ENCODE results near the gene ZNF263. TPM values are rescaled to one million over a fixed set of nuclear protein-coding genes. Genes with fewer than 3 reads are reported as not detected.

ZNF263 gene
- total RNA-seq, 1 experiment from 2014 or later: 37.4 TPM

DNA sequence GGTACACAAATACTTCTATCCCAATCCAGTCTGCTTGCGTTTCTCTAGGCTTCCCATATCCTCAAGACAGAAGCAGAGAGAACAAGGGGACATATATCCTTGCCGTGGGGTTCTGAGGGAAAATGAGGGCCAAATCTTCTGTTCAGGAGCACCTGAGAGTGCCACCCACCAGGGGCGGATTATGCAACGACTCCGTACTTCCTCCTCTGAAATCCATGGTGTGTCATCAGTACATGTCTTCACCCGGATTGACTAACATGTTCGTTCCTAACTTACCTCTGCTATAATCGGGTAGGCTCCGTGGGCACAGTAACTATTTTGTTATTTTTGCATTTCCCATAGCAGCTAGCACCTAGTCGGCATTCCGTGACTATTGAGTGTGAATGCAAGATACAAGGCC is 40.6 kb upstream of the ZNF263 start:
- Histone ChIP-seq H3K4me1 (no peaks in the 10 kb centered on the region), H3K9me3 (no peaks in the 10 kb centered on the region), H3K4me3 (ENCODE audit: low read depth, low read length) (no peak overlapping the region), H3K36me3 (ENCODE audit: control insufficient read depth, insufficient read depth, low read length) (no peaks in the 10 kb centered on the region), H3K27me3 (replicated peaks; ENCODE audit: control insufficient read depth, insufficient read depth, low read length) (no peaks in the 10 kb centered on the region; the same call in 1 of the 2 replicates)
- BruUV-seq (replicated peaks): no TSS peak
- no peaks in the 10 kb centered on the region for H3K4me1 Mint-ChIP-seq (ENCODE audit: low read depth, unreplicated experiment)
- POLR2A ChIA-PET: no interaction called here
- intact Hi-C loops (cut with micrococcal nuclease; ENCODE audit: unreplicated experiment): no loop called here
- H3K27ac Mint-ChIP-seq (ENCODE audit: unreplicated experiment): no peak overlapping the region
- no peaks in the 10 kb centered on the region for H3K9me3 Mint-ChIP-seq (ENCODE audit: unreplicated experiment)
- no peak for DNase-seq
- H3K27me3 Mint-ChIP-seq (ENCODE audit: insufficient read depth, unreplicated experiment): peaks cover 3% of the 10 kb centered on the region
- H3K4me3 Mint-ChIP-seq (ENCODE audit: unreplicated experiment): no peak overlapping the region
- no peak for TF ChIP-seq CTCF (IDR thresholded peaks at IDR 0.05; ENCODE audit: insufficient read depth in 1 of 2, low read depth in 1 of 2, low read length in 1 of 2, severe bottlenecking in 1 of 2, unreplicated experiment in 1 of 2)
- peaks cover 4% of the 10 kb centered on the region for H3K36me3 Mint-ChIP-seq (ENCODE audit: insufficient read depth, unreplicated experiment)
- CTCF ChIA-PET: no interaction called here

GRCh38 chr16:3243882-3244281 is 39.4 kb upstream of the ZNF263 start:
- peaks cover 3% of the 10 kb centered on the region for H3K27me3 Mint-ChIP-seq (ENCODE audit: insufficient read depth, unreplicated experiment)
- ChIA-PET POLR2A (interaction anchor here (0.7 kb wide), 1 partner anchor 93 kb away, joined by 3 read pairs; no protein-coding TSS in a partner anchor), CTCF (no interaction called here)
- Histone ChIP-seq H3K4me3 (ENCODE audit: low read depth, low read length) (no peak overlapping the region), H3K9me3 (no peaks in the 10 kb centered on the region), H3K27me3 (replicated peaks; ENCODE audit: control insufficient read depth, insufficient read depth, low read length) (no peaks in the 10 kb centered on the region; the same call in 1 of the 2 replicates), H3K4me1 (no peaks in the 10 kb centered on the region), H3K36me3 (ENCODE audit: control insufficient read depth, insufficient read depth, low read length) (no peaks in the 10 kb centered on the region)
- H3K4me3 Mint-ChIP-seq (ENCODE audit: unreplicated experiment): no peak overlapping the region
- H3K36me3 Mint-ChIP-seq (ENCODE audit: insufficient read depth, unreplicated experiment): peaks cover 4% of the 10 kb centered on the region
- no peak for TF ChIP-seq CTCF (IDR thresholded peaks at IDR 0.05; ENCODE audit: insufficient read depth in 1 of 2, low read depth in 1 of 2, low read length in 1 of 2, severe bottlenecking in 1 of 2, unreplicated experiment in 1 of 2)
- intact Hi-C loops (cut with micrococcal nuclease; ENCODE audit: unreplicated experiment): no loop called here
- H3K4me1 Mint-ChIP-seq (ENCODE audit: low read depth, unreplicated experiment): no peaks in the 10 kb centered on the region
- DNase-seq: no peak
- no TSS peak for BruUV-seq (replicated peaks)
- H3K27ac Mint-ChIP-seq (ENCODE audit: unreplicated experiment): no peak overlapping the region
- H3K9me3 Mint-ChIP-seq (ENCODE audit: unreplicated experiment): no peaks in the 10 kb centered on the region

DNA sequence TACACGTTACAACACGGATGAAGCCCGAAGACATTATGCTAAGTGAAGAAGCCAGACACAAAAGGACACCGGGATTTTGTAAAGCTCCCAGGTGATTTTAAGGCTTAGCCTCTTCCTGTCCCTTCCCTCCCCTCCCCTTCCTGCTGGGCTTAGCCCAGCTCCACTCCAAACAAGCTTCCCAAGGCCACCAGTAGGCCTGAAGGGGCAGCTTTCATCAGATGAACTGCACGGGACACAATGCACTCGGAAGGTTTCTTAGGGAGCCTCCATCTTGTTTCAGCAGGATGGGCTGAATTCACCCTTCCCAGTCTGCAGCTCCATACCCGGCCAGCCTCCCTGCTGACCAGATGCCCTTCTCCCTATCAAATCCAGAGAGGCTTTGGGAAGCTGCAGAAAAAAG is 37.3 kb upstream of the ZNF263 start:
- no TSS peak for BruUV-seq (replicated peaks)
- H3K27me3 ChIP-seq (replicated peaks; ENCODE audit: control insufficient read depth, insufficient read depth, low read length): no peaks in the 10 kb centered on the region; the same call in 1 of the 2 replicates
- Mint-ChIP-seq H3K9me3 (ENCODE audit: unreplicated experiment) (no peaks in the 10 kb centered on the region), H3K27ac (ENCODE audit: unreplicated experiment) (no peak overlapping the region), H3K36me3 (ENCODE audit: insufficient read depth, unreplicated experiment) (peaks cover 4% of the 10 kb centered on the region), H3K27me3 (ENCODE audit: insufficient read depth, unreplicated experiment) (peaks cover 3% of the 10 kb centered on the region), H3K4me3 (ENCODE audit: unreplicated experiment) (no peak overlapping the region), H3K4me1 (ENCODE audit: low read depth, unreplicated experiment) (no peaks in the 10 kb centered on the region)
- intact Hi-C loops (cut with micrococcal nuclease; ENCODE audit: unreplicated experiment): no loop called here
- no peak overlapping the region for H3K4me3 ChIP-seq (ENCODE audit: low read depth, low read length)
- H3K4me1 ChIP-seq: no peaks in the 10 kb centered on the region
- H3K36me3 ChIP-seq (ENCODE audit: control insufficient read depth, insufficient read depth, low read length): no peaks in the 10 kb centered on the region
- H3K9me3 ChIP-seq: no peaks in the 10 kb centered on the region
- no peak for DNase-seq
- no peak for TF ChIP-seq CTCF (IDR thresholded peaks at IDR 0.05; ENCODE audit: insufficient read depth in 1 of 2, low read depth in 1 of 2, low read length in 1 of 2, severe bottlenecking in 1 of 2, unreplicated experiment in 1 of 2)
- CTCF ChIA-PET: no interaction called here
- POLR2A ChIA-PET: interaction anchor here (0.6 kb wide), 1 partner anchor 111 kb away, joined by 10 read pairs; the partner anchor contains the start of gene ZNF213

Data from Caco-2 (cell line).